DND-41 (cell line): ENCODE measurements around the gene ANKRD28.

Source experiments
- ATAC-seq: fragments of 200-7000 bp; cut with Tn5 transposase; 3 replicates; pipeline ENCODE4 v1.9.1; 2021; ENCODE audit warnings: low read depth; ENCODE audit not compliant: insufficient read depth
- DNase-seq: peaks from one replicate; pipeline ENCODE4 v3.0.0-alpha.2; 2020
- H2AFZ ChIP-seq: 2 replicates; pipeline ENCODE4 v1.6.0; 2012; ENCODE audit warnings: low read depth, low read length
- H3K27ac ChIP-seq: 2 replicates; pipeline ENCODE4 v1.5.1; 2012; ENCODE audit warnings: low read length, inconsistent platforms
- H3K27me3 ChIP-seq: fragments of 200-600 bp; sonication (generic); 2 replicates; pipeline ENCODE4 v1.6.0; 2012; ENCODE audit warnings: low read length, mild to moderate bottlenecking, inconsistent platforms; ENCODE audit not compliant: insufficient read depth, poor library complexity
- H3K36me3 ChIP-seq: 2 replicates; pipeline ENCODE4 v1.5.1; 2012; ENCODE audit warnings: low read length, inconsistent platforms; ENCODE audit not compliant: insufficient read depth
- H3K4me1 ChIP-seq: 2 replicates; pipeline ENCODE4 v1.5.1; 2012; ENCODE audit warnings: mild to moderate bottlenecking, low read length; ENCODE audit not compliant: insufficient read depth
- H3K4me2 ChIP-seq: 2 replicates; pipeline ENCODE4 v1.6.0; 2012; ENCODE audit warnings: mild to moderate bottlenecking, moderate library complexity, low read length, inconsistent platforms; ENCODE audit not compliant: insufficient read depth
- H3K4me3 ChIP-seq, 2 experiments: fragments of 200-600 bp in 1 of 2; shearing (Covaris generic) in 1 of 2; 2 replicates each; pipeline ENCODE4 v1.5.1; 2012 to 2016; ENCODE audit warnings: inconsistent platforms in 2 of 2, low read length in 2 of 2, mild to moderate bottlenecking in 2 of 2, low read depth in 1 of 2, moderate library complexity in 1 of 2
- H3K79me2 ChIP-seq: 2 replicates; pipeline ENCODE4 v1.6.0; 2012; ENCODE audit warnings: low read length, inconsistent platforms; ENCODE audit not compliant: insufficient read depth
- H3K9ac ChIP-seq: 2 replicates; pipeline ENCODE4 v1.6.0; 2012; ENCODE audit warnings: low read depth, mild to moderate bottlenecking, inconsistent platforms, low read length, moderate library complexity
- H3K9me3 ChIP-seq: 2 replicates; pipeline ENCODE4 v1.5.1; 2012; ENCODE audit warnings: low read length, moderate library complexity, mild to moderate bottlenecking, inconsistent platforms; ENCODE audit not compliant: insufficient read depth, severe bottlenecking
- H4K20me1 ChIP-seq: 2 replicates; pipeline ENCODE4 v1.6.0; 2012; ENCODE audit warnings: low read length; ENCODE audit not compliant: insufficient read depth
- CTCF ChIP-seq: IDR thresholded peaks from 2 replicates; pipeline ENCODE4 v1.5.1; 2012; ENCODE audit warnings: borderline replicate concordance, low read length, moderate library complexity, mild to moderate bottlenecking; ENCODE audit not compliant: poor library complexity, severe bottlenecking; ENCODE audit errors: extremely low read depth
- EZH2 ChIP-seq: IDR thresholded peaks from 3 replicates; pipeline ENCODE4 v1.6.1; 2012; ENCODE audit warnings: borderline replicate concordance, low read depth, mild to moderate bottlenecking, moderate library complexity, low read length, inconsistent platforms; ENCODE audit not compliant: severe bottlenecking

ANKRD28 gene

DNA sequence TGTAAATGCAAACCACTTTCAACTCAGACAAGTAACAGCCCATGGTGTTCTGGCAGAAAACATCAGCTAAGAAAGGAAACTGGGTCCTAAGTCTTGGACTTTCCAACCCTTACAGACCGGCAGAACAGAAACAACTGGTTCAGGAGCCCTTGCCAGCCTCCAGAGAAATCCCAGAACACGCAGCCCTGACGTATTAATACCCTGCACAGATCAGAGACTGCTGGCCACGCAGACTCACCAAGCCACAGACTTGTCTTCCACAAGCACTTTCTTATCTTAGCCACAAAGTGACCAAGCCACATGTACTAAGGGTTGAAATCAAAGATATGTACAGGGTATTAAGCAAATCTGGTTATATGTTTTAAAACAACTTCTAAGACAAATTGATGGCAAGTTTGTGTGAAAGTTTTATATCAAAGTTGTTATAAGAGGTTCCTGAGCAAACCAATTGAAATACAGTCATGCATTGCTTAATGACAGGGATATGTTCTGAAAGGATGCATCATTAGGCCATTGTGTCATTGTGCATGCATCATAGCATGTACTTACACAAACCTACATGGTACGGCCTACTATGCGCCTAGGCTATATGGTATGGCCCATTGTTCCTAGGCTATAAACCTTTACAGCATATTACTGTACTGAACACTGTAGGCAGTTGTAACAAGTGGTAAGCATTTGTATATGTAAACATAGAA, 159.4 kb downstream of the ANKRD28 start:
- no peak overlapping the region for H3K4me3 ChIP-seq
- ATAC-seq (no peak), DNase-seq (no peak)
- H3K27me3 ChIP-seq, result no peaks in the 10 kb centered on the region
- H3K27ac ChIP-seq, result peak overlapping the region; percentile 80
- no peaks in the 10 kb centered on the region for H3K79me2 ChIP-seq
- no peak overlapping the region for H2AFZ ChIP-seq
- peak overlapping the region; percentile 51 for H3K4me2 ChIP-seq
- H3K9me3 ChIP-seq, result no peaks in the 10 kb centered on the region
- H3K9ac ChIP-seq, result peak overlapping the region; percentile 13
- H3K4me1 ChIP-seq, result peaks cover 48% of the 10 kb centered on the region
- H3K36me3 ChIP-seq, result no peaks in the 10 kb centered on the region
- no peak for TF ChIP-seq CTCF
- TF ChIP-seq EZH2, result no peak
- no peaks in the 10 kb centered on the region for H4K20me1 ChIP-seq

GRCh38 chr3:15637131-15637951, 160.4 kb downstream of the ANKRD28 start:
- TF ChIP-seq EZH2, result no peak
- peak; percentile 34 for TF ChIP-seq CTCF
- Histone ChIP-seq H3K4me3 (peak overlapping the region in 1 of 2 experiments; percentile 23; a peak in 1 of 4 replicates), H3K79me2 (no peaks in the 10 kb centered on the region), H3K27ac (peak overlapping the region; percentile 80), H3K4me2 (peak overlapping the region; percentile 51), H2AFZ (no peak overlapping the region), H3K4me1 (peaks cover 48% of the 10 kb centered on the region), H3K36me3 (no peaks in the 10 kb centered on the region), H4K20me1 (no peaks in the 10 kb centered on the region), H3K27me3 (no peaks in the 10 kb centered on the region), H3K9me3 (no peaks in the 10 kb centered on the region), H3K9ac (peak overlapping the region; percentile 13)
- DNase-seq (peak; percentile 68), ATAC-seq (peak; percentile 78)

GRCh38 chr3:15636028-15636709, 161.6 kb downstream of the ANKRD28 start:
- peak overlapping the region; percentile 31; the same call in 1 of the 2 replicates for H3K9ac ChIP-seq
- H3K4me1 ChIP-seq, result peaks cover 50% of the 10 kb centered on the region
- H4K20me1 ChIP-seq, result no peaks in the 10 kb centered on the region
- H3K27me3 ChIP-seq, result no peaks in the 10 kb centered on the region
- H3K27ac ChIP-seq, result peak overlapping the region; percentile 80
- peak overlapping the region; percentile 18; the same call in 1 of the 2 replicates for H3K4me2 ChIP-seq
- ATAC-seq (peak; percentile 81), DNase-seq (peak; percentile 64)
- no peak for TF ChIP-seq CTCF
- TF ChIP-seq EZH2, result no peak
- H3K4me3 ChIP-seq, result no peak overlapping the region
- no peaks in the 10 kb centered on the region for H3K9me3 ChIP-seq
- no peak overlapping the region; the same call in 1 of the 2 replicates for H2AFZ ChIP-seq
- no peaks in the 10 kb centered on the region for H3K36me3 ChIP-seq
- no peaks in the 10 kb centered on the region for H3K79me2 ChIP-seq
